Measurements from ENCODE around the gene SIK2.

SIK2 gene

GRCh38 chr11:111745719-111746504 lies 143.7 kb downstream of the SIK2 start:
- ChIA-PET POLR2A (ENCODE audit: low non-redundant PET) (no interaction called here), CTCF (interaction anchor here (0.7 kb wide), 1 partner anchor 21 kb away, joined by 3 read pairs; no protein-coding TSS in a partner anchor)
- no peak overlapping the region for H3K27ac ChIP-seq
- no peak for DNase-seq (ENCODE audit: low spot score)
- no peak for TF ChIP-seq CTCF (conservative IDR thresholded peaks at IDR 0.05; ENCODE audit: low read depth)

GRCh38 chr11:111748035-111748804 lies 146.0 kb downstream of the SIK2 start:
- POLR2A ChIA-PET (ENCODE audit: low non-redundant PET) = no interaction called here
- CTCF ChIA-PET = no interaction called here
- H3K27ac ChIP-seq = no peak overlapping the region
- DNase-seq (ENCODE audit: low spot score) = no peak
- TF ChIP-seq CTCF (conservative IDR thresholded peaks at IDR 0.05; ENCODE audit: low read depth) = no peak

- ChIA-PET POLR2A (ENCODE audit: low non-redundant PET) (no interaction called here), CTCF (no interaction called here)
- no peak for TF ChIP-seq CTCF (conservative IDR thresholded peaks at IDR 0.05; ENCODE audit: low read depth)
- no peak overlapping the region for H3K27ac ChIP-seq
- DNase-seq (ENCODE audit: low spot score) = no peak
These were observed 147.4 kb downstream of the SIK2 start for GRCh38 chr11:111749646-111750045.

GRCh38 chr11:111756097-111756496 lies 153.8 kb downstream of the SIK2 start:
- CTCF ChIA-PET = no interaction called here
- no peak for TF ChIP-seq CTCF (conservative IDR thresholded peaks at IDR 0.05; ENCODE audit: low read depth)
- POLR2A ChIA-PET (ENCODE audit: low non-redundant PET) = interaction anchor here (1.2 kb wide), 1 partner anchor 10 kb away, joined by 3 read pairs; the partner anchor contains the start of gene PPP2R1B

GRCh38 chr11:111759376-111759775 lies 157.1 kb downstream of the SIK2 start:
- H3K27ac ChIP-seq = no peak overlapping the region
- ChIA-PET CTCF (interaction anchor here (0.9 kb wide), 1 partner anchor 35 kb away, joined by 3 read pairs; no protein-coding TSS in a partner anchor), POLR2A (ENCODE audit: low non-redundant PET) (no interaction called here)
- DNase-seq (ENCODE audit: low spot score) = no peak
- TF ChIP-seq CTCF (conservative IDR thresholded peaks at IDR 0.05; ENCODE audit: low read depth) = no peak

More at GRCh38 chr11:111756097-111756496, 153.8 kb downstream of the SIK2 start:
- H3K27ac ChIP-seq = no peak overlapping the region
- DNase-seq (ENCODE audit: low spot score) = no peak

DNA sequence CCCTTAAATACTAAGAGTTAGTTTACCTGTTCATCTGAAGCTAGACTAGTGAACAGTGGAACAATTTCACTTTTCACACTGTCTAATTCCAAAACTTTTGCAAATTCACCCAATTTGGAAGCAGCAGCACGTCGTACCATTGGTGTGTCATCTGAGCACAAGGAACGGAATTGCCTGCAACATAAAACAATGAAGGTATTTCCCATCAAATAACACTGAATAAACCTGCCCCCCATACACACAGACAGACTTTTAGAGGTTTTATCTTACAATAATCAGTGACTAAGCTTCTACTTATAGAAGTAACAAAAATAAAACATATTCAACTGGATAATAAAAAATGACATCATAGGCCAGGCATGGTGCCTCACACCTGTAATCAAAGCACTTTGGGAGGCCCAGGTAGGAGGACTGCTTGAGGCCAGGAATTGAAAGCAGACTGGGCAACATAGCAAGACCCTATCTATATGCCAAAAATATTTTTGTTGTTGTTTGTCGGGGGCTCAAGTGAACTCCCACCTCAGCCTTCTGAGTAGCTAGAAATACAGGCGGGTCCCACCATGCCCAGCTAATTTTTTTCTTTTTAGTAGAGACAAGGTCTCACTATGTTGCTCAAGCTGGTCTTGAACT lies 157.6 kb downstream of the SIK2 start:
- ChIA-PET POLR2A (ENCODE audit: low non-redundant PET) (interaction anchor here (0.6 kb wide), 1 partner anchor 205 kb away, joined by 3 read pairs; no protein-coding TSS in a partner anchor), CTCF (interaction anchor here (0.7 to 0.9 kb wide), 2 partner anchors 34 to 80 kb away, joined by 3 read pairs; no protein-coding TSS in a partner anchor)
- H3K27ac ChIP-seq = no peak overlapping the region
- no peak for TF ChIP-seq CTCF (conservative IDR thresholded peaks at IDR 0.05; ENCODE audit: low read depth)
- DNase-seq (ENCODE audit: low spot score) = no peak
